D721Med (cell line): ENCODE results near the gene NRGN.

Experiments used
- DNase-seq: peaks from one replicate; pipeline ENCODE4 v3.0.0; 2011; ENCODE audit warnings: low spot score; ENCODE audit not compliant: insufficient read length
- FAIRE-seq: peaks from 2 replicates; lab custom pipeline; 2011; peaks lifted over from hg19 to GRCh38; lab: Jason Lieb, UNC
- TF ChIP-seq, protein P1 (sequence below): IDR thresholded peaks from 2 replicates; pipeline ENCODE4 v1.5.1; 2012; ENCODE audit warnings: mild to moderate bottlenecking, control low read depth; ENCODE audit not compliant: insufficient read depth; ENCODE audit errors: missing control alignments

The NRGN gene

DNA sequence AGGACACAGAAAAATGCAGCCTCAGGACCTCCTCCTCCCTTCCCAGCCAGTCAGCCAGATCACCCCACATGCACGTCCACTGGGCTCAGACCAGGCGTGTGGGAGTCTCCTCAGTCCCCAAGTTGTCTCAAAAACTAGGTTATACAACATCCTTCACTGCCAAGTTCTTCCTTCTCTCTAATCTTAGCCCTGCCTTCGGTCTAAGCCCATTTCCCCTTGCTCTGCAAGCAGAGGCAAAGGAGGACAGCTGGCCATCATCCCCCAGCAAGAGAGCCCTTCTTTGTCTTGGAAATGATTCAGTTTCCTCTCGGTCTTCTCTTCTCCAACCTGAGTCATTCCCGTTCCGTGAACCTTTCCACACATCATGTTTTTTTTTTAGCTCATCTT lies 14.0 kb upstream of the NRGN start:
- DNase-seq = no peak
- no peak for FAIRE-seq
- TF ChIP-seq, protein P1, sequence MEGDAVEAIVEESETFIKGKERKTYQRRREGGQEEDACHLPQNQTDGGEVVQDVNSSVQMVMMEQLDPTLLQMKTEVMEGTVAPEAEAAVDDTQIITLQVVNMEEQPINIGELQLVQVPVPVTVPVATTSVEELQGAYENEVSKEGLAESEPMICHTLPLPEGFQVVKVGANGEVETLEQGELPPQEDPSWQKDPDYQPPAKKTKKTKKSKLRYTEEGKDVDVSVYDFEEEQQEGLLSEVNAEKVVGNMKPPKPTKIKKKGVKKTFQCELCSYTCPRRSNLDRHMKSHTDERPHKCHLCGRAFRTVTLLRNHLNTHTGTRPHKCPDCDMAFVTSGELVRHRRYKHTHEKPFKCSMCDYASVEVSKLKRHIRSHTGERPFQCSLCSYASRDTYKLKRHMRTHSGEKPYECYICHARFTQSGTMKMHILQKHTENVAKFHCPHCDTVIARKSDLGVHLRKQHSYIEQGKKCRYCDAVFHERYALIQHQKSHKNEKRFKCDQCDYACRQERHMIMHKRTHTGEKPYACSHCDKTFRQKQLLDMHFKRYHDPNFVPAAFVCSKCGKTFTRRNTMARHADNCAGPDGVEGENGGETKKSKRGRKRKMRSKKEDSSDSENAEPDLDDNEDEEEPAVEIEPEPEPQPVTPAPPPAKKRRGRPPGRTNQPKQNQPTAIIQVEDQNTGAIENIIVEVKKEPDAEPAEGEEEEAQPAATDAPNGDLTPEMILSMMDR = no peak

DNA sequence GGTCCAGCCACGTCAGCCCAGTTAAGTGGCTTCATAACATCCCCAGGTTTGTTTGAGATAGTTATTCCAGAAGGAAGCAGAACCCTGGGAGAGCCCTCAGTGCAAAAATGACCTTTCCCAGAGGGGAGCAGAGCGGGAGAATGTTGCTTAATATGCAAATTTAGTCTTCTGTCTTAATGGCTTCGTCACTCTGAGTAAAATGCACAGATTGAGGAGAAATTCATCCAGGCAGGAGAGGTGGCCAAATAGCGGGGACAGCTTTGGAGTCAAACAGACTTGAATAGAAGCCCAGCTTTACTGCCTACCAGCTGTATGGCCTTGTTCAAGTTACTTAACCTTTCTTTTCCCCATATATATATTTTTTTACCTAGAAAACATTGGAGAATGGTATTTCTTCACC lies 12.3 kb upstream of the NRGN start:
- no peak for DNase-seq
- no peak for FAIRE-seq
- TF ChIP-seq, protein P1 = no peak

DNA sequence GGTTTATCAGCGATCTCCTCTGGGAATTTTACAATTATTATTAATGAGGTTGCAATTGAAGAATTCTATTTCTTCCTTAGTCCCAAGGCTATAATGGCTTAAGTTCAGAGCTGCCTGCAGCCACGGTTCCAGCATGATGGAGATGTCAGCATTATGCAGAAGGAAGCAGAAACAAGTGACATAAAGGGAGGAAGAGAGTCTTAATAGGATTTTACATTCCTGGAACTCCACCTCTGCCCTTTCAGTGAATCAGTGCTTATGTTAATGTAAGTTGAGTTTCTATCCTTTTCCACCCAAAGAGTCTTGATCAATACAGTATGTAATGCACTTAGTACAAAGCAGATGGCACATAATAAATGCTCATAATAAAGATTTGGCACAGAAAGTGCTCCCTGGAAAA lies 11.6 kb upstream of the NRGN start:
- DNase-seq (no peak), FAIRE-seq (no peak)
- TF ChIP-seq, protein P1 = no peak

DNA sequence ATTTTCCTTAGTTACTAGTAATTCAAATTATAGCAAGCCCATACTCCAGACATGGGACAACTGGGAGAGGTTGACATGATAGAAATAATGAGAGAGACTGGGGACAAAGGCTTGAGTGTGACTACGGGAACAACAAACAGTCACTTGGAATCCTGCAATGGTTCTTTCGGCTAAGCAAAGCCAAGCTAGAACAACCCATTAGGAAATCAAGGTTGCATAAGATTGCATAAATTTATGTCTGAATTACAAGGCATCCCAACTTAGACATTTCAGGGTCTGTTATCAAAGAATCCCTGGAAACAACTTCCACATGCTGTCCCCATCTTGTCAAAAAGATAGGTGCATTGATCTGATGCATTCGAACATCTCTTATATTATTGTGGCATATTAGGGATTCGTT lies 10.2 kb upstream of the NRGN start:
- TF ChIP-seq, protein P1 = no peak
- no peak for DNase-seq
- no peak for FAIRE-seq

DNA sequence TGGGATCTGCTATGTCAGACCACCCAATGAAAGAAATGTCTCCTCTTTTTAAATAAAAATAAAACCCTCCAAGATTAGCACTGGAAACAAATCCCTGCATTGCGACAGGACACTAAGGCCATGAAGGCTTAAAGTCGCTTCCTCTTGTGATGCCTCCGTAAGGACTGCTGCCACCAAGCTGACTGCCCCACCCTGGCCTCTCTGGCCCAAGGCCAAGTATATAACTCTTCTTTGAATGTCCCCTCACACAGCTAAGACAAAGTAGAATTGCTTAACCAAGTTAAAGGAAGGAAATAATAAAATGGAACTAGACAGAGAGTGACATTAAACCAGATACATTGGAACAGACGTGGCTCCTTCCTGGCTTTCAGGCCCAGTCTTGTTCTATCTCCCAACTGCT lies 7.5 kb upstream of the NRGN start:
- TF ChIP-seq, protein P1 = no peak
- DNase-seq (no peak), FAIRE-seq (no peak)

DNA sequence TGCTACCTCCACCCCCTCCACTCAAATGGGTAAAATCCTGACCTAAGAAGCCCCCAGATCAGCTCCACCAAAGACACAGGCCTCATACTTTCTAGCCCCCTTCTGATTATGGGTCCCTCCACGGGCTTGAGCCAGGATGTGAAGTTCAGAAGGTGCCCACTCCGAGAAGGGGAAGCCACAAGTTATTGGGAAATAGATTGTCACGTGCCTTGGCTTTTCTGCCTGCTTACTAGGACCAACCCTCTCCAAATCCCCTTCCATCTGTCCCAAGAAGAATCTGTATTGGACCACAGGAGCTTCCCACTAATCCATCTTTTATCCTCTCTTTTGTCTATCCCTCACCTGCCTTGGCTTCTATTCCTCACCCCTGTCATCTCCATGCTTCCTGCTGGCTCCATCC lies 3.0 kb upstream of the NRGN start:
- FAIRE-seq = no peak
- no peak for DNase-seq
- TF ChIP-seq, protein P1 = no peak

DNA sequence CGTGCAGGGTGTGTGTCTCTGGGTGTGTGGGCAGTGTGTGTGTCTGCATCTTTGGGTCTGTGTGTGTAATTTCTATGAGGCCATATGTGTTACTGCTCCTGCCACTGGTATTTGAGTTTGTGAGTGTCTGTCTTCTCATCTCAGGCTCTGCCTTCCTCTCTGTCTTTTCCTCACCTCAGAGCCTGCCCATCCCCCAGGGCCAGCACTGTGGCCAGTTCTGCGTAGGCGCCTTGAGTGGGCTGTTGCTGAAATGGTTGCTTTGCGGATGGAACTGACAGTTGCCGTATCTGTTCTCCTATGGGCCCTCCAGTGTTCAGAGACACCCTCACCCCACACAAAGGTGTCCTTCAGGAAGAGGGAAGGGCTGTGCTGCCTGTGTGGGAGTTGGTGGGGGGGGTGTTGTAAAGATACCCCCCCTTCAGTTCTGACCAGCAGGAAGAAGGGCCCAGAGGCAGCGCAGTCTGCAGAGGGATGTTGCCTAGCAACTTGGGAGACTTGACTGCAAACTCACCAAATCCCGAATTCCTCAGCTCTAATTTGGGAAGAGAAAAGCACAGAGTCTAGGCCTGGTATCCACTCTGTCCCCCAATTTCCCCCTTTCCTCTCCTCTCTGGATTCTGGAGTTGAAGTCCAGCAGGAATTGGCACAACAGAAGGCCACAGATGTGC lies 2.0 kb upstream of the NRGN start:
- FAIRE-seq (no peak), DNase-seq (no peak)
- TF ChIP-seq, protein P1 = no peak
